ENCODE measurements around the gene TOX3.

DNA sequence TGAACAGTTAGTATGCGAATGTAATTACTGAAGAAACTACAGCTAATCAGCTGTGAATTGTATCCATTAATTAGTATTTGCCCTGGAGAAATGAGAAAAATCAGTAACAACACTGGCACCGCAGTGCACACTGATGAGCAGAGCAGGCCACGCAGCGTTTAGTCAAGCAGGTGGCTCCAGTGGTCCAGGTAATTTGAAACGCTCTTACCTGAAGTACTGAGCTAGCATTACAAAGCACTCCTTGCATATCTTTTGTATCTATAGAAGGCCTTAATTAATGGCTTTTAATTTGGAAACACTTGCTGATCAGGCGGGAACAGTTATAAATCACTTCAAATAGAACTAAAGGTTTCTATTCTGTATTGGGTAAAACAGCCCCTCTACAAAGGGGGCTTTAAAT lies 76.4 kb downstream of the TOX3 start:
- TF ChIP-seq ZFP3 (CRISPR knock-in tag; IDR thresholded peaks at IDR 0.05) (no peak), SNAI2 (CRISPR knock-in tag; IDR thresholded peaks at IDR 0.05) (no peak), ESRRG (CRISPR knock-in tag; IDR thresholded peaks at IDR 0.05) (no peak), RARB (CRISPR knock-in tag; IDR thresholded peaks at IDR 0.05) (no peak)
- TF ChIP-seq, protein P1, sequence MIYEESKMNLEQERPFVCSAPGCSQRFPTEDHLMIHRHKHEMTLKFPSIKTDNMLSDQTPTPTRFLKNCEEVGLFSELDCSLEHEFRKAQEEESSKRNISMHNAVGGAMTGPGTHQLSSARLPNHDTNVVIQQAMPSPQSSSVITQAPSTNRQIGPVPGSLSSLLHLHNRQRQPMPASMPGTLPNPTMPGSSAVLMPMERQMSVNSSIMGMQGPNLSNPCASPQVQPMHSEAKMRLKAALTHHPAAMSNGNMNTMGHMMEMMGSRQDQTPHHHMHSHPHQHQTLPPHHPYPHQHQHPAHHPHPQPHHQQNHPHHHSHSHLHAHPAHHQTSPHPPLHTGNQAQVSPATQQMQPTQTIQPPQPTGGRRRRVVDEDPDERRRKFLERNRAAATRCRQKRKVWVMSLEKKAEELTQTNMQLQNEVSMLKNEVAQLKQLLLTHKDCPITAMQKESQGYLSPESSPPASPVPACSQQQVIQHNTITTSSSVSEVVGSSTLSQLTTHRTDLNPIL (CRISPR knock-in tag; IDR thresholded peaks at IDR 0.05; ENCODE audit: low read depth), result no peak
